HG03521 (cell line): ENCODE data around the gene SLC9A4.
"Not testable (repeated sequence)": the region's sequence is repeated elsewhere in the genome, so short reads cannot be mapped to it uniquely, and the experiment has no call there.

Experiments
- ATAC-seq: cut with Tn5 transposase; IDR thresholded peaks from one replicate; pipeline ENCODE4 v1.9.1; 2021; ENCODE audit warnings: mild to moderate bottlenecking, moderate library complexity; ENCODE audit not compliant: unreplicated experiment

The SLC9A4 gene

DNA sequence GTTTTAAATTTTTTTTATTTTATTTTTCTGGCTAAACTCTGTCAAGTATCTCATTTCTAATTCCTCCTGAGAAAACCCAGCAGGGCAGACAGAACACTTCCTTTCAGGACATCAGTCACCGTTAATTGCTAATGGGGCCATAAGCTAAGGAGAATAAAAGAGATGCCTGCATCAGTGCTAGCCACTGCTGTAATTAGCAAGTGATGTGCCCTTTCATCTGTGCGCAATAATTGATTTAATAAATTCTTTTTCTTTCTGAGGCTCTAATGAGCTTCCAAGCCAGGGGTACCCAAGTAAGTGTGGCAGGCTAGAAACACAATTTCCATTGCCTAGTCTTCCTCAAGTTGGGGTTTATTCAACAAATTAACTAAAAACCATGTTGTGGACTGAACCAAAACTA is 65.5 kb downstream of the SLC9A4 start:
- no peak for ATAC-seq

DNA sequence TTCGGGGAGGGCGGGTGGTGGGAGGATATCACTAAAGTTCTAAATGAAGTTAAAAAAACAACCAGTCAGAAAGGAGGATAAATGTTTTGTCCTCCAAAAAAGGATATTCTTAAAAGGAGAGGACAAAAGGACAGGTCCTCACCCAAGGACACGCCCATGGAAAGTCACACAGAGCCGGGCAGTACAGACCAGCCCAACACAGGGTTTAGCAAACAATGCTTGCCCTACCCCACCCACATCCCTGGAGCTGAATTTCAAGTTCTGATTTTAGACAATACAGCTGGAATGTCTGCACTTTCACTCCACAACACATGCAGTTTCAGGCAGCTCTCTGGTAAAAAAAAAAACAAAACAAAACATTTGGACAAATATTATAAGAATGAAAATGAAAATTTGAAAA is 67.9 kb downstream of the SLC9A4 start:
- ATAC-seq = no peak

DNA sequence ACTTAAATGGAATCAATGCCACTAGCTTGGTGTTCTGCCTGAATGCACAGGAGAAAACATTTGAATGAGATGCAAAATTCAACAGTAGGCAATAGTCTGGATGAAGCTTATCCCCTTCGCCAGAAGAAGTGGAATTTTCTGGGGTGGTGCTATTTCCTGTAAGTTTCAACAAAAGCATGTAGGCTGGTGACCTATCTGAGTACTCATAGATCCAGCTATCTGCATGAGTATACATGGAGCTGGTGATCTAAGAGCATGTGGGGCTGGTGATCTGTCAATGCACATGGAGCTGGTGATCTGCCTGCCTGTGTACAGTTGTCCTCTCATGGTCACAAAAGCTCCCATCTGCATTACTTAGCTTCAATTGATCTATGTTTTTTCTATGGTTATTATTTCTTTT is 71.2 kb downstream of the SLC9A4 start:
- no peak for ATAC-seq

DNA sequence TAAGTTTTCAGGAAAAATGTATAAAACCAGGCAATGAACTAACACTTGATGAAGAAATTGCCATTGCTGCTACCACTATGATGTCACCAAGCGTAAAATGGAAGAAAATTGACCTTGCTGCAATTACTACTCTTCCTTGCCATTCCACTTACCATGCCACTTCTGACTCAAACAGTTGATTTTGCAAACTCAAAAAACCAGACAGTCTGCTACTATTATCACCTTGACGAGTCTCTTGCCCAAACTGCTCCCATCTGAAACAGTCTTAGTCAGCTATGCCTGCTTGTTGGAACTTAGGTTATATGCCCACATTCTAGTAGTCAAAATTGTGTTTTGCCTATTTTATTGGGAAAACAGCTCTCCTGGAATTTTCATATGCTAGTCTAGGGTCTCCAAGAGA is 74.4 kb downstream of the SLC9A4 start:
- no peak for ATAC-seq

DNA sequence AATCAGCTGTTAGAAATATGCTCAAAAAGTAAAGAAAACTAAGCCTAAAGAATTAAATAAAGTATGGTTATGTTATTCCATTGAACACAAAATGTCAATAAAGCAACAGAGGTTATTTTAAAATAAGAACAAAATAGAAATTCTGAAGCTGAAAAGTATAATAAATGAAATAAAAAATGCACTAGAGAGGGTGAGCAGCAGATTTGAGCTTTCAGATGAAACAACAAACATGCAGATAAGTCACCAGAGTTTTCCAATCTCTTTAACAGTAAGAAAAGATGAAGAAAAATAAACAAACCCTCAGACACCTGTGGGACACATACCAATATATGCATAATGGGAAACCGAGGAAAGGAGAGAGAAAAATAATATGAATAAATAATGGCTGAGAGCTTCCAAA is 76.0 kb downstream of the SLC9A4 start:
- no peak for ATAC-seq

DNA sequence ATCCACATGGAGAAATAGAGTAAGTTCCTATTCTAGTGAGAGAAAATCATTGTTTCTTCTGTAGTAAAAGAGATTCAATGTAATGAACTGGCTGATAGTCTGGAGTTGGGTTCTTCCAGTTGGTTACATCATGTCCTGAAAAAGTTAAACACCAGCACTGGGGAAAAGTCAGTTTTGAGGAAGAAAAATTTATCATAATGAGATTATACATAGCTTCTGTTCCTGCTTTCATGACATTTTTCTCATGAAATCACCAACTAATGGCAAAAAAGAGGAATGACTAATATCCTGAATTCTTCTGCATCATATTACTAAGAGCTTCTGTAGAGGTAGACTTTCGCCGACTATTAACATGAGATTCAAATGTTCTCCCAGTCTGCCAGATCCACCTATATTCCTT is 77.1 kb downstream of the SLC9A4 start:
- no peak for ATAC-seq

DNA sequence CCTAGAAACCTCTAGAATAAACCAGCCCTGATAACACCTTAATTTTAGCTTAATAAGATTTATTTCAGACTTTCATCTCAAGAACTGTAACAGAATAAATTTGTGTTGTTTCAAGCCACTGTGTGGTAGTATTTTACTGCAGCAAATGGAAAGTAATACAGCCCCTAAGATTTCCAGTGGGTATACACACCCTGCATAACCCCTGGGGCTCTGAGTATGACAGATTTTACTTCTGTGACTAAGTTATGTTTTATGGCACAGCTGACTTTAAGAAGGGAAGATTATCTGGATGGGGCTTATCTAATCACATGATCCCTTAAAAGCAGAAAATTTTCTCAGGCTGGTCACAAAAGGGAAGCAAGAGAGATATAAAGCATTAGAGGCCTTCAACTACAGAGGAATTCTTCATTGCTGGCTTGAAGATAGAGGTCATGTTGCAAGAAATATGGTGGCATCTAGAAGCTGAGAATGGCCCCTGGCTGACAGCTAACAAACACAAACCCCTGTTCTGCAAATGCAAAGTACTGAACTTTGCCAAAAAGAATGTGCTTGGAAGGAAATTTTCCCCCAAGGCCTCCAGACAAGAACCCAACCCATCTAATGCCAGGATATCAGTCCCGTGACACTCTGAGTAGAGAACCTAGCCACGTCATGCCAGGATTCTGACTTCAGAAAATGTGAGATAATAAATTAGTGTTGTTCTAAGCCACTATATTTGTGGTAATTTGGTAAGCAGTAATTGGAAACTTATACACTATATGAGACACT is 78.5 kb downstream of the SLC9A4 start:
- no peak for ATAC-seq

DNA sequence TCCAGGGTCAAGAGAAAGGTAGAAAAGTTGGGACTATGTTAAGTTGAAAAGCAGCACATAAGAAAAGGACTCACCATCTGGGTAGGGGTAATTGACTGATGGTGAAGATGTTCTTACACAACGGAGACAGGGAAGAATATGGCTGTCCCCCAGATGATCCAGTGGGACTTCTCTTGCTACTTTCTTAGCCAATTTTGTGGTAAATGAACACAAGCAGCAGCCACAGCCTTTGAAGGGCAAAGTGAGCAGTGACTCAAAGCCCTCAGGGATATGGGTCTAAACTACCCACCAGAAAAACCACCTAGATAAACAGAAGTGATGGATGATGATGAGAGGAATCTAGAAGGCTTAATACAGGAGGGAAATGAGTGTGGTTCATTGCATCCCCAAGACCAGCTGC is 80.6 kb downstream of the SLC9A4 start:
- no peak for ATAC-seq

DNA sequence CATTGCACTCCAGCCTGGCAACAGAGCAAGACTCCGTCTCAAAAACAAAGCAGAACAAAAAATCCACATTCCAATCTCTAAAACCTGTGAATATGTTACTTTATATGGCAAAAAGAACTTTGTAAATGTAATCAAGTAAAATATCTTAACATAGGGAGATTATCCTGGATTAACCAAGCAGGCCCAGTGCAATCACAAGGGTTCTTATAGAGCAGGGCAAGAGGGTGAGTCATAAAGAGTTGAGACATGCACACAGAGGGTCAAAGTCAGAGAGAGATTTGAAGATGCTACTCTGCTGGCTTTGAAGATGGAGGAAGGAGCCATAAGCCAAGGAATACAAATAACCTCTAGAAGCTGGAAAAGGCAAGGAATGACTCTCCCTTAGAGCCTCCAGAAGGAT is 85.4 kb downstream of the SLC9A4 start:
- ATAC-seq = no peak

DNA sequence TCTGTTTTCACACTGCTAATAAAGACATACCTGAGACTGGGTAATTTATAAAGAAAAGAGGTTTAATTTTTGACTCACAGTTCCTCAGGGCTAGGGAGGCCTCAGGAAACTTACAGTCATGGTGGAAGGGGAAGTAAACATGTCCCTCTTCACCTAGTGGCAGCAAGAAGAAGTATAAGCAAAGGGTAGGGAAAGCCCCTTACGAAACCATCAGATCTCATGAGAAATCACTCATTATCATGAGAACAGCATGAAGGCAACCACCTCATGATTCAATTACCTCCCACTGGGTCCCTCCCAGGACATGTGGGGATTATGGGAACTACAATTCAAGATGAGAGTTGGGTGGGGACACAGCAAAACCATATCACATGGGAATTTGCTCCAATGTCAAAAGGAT is 89.5 kb downstream of the SLC9A4 start:
- ATAC-seq = not testable (repeated sequence)

DNA sequence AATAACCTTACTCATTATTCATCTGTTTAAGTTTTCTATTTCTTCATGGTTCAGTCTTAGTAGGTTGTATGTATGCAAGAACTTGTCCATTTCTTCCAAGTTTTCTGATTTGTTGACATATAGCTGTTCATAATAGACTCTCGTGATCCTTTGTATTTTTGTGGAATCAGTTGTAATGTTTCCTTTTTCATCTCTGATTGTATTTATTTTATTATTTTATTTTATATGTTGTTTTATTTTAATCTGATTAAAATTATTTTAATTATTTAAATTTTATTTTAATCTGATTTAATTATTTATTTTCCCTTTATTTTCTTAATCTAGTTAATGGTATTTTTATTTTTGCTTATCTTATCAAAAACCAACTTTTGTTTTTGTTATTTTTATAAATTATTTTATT is 102.9 kb downstream of the SLC9A4 start:
- ATAC-seq = no peak

DNA sequence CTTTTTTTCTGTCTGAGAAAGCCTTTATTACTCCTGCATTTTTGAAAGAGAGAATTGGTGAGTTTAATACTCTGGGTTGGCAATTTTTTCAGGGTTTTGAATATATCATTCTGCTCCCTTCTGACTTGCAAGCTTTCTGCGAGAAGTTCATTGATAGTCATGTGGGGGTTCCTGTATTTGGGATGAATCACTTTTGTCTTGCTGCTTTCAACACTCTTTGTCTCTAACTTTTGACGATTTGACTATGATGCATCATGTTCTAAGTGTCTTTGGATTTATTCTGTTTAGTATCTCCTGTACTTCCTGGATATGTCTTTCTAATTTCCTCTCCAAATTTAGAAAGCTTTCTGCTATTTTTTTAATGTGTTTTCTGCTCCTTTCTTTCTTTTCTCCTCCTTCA is 105.3 kb downstream of the SLC9A4 start:
- ATAC-seq = no peak

DNA sequence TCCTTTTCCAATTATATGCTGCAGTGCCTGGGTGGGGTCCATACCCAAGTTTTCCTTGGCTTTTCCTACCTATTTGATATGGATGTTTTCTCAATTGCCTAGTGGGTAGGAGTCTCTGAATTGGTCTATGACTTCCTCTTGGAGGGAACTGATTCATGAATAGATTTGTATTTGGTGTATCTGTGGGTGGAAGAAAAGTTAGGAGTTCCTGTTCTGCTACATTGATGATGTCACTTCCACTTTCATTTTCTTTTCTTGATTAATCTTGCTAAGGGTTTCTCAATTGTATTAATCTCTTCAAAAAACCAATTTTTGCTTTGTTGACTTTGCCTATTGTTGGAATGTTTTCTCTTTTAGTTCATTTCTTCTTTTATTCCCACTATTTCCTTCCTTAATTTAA is 108.9 kb downstream of the SLC9A4 start:
- no peak for ATAC-seq

DNA sequence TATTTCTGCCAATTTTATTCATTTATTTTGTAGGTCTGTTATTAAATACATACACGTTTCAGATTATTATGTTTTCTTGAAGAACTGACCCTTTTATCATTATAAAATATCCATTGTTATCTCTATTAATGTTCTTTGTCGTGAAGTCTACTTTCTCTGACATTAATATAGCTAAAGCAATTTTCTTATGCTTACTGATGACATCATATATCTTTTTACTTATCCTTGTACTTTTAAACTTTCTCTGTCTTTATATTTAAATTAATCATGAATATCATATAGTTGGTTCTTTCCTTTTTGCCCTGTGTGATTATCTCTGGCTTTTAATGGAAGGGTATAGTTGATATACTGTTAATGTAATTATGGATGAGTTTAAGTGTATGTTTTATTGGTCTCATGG is 109.8 kb downstream of the SLC9A4 start:
- no peak for ATAC-seq
